HL-60/S4 (cell line): ENCODE measurements around the gene NRXN2.

ENCODE experiments used
- in situ Hi-C: fragments of 300-500 bp; cut with MboI; formaldehyde crosslinking; loops from 2 replicates; pipeline ENCODE4 v1.14.3; 2022; ENCODE audit warnings: low sequenced_read_pairs

NRXN2 gene

DNA sequence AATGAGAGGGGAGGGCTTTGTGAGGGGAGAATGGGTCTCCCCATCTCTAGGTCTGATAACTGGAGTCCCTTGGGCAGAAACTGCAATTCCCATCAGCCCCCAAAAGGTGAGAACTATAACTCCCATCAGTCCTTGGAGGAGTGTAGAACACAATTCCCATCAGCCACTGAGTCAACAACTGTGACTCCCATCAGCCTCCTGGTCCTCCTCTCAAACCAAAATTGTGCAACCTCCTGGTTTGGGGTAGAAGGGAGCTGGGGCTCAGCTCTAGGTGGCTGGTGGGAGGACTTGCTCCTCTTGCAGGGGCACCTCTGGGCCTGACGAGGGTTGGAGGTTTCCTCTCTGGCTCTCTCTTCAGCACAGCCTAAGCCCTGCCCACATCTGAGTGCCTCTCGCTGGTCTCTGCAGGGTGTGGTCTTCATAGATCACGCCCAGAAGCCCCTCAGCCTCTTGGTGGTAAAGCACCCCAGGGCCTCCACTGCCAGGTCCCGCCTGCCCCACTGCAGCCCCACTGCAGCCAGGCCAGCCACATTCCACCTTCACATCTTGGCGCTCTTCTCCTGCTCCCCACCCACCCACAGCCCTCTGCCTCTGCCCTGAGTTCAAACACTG lies 113.5 kb downstream of the NRXN2 start:
- in situ Hi-C loops, result no loop called here

DNA sequence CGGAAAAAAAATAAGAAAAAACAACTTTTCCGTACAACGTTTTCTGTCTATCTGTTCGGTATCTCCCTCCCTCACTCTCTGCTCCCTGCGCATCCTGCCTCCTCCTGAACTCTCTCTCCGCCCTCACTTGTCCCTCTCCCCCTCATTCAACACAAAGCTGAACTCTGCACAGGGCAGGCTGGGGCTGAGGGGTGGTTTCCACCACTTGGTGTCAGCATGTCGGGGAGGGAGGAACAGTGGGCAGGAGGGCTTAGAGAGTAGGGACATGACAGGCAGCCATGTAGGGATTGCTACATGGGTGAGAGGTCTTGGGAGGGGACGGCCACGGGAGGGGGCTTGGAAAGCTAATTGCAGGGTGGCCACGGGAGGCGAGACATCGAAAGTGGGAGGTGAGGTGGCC lies 114.4 kb downstream of the NRXN2 start:
- in situ Hi-C loops, result no loop called here

- in situ Hi-C loops, result no loop called here
These were observed 115.0 kb downstream of the NRXN2 start for GRCh38 chr11:64608046-64608445.

- in situ Hi-C loops, result no loop called here
These were observed 115.5 kb downstream of the NRXN2 start for GRCh38 chr11:64607381-64607985.

DNA sequence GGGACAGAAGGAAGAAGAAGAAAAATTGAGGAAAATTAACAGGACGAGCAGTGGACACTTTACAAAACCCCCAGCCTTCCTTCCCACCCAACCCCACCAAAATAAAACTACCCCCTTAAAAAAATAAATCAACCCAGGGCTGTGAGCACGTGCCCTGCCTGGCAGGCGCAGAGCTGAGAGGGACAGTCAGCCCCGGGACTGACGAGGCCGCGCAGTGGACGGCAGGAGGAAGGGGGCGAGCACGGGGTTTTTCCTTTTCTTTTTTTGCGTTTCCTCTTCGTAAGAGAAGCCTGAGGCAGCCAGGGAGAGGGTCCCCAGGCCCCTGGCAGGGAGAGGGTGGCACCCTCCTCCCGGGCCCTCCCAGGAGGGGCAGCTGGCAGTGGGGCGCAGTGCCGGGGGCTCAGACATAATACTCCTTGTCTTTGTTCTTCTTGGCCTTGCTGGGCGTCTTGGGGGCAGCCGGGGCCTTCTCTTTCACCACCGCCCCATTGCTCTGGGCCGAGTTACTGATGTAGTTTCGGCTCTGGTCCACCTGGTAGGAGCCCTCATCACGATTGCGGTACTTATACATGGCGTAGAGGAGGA lies 116.1 kb downstream of the NRXN2 start:
- in situ Hi-C loops, result no loop called here

- in situ Hi-C loops, result no loop called here
These were observed 117.1 kb downstream of the NRXN2 start for GRCh38 chr11:64605656-64606585.

- in situ Hi-C loops, result no loop called here
These were observed 117.8 kb downstream of the NRXN2 start for GRCh38 chr11:64605244-64605560.

DNA sequence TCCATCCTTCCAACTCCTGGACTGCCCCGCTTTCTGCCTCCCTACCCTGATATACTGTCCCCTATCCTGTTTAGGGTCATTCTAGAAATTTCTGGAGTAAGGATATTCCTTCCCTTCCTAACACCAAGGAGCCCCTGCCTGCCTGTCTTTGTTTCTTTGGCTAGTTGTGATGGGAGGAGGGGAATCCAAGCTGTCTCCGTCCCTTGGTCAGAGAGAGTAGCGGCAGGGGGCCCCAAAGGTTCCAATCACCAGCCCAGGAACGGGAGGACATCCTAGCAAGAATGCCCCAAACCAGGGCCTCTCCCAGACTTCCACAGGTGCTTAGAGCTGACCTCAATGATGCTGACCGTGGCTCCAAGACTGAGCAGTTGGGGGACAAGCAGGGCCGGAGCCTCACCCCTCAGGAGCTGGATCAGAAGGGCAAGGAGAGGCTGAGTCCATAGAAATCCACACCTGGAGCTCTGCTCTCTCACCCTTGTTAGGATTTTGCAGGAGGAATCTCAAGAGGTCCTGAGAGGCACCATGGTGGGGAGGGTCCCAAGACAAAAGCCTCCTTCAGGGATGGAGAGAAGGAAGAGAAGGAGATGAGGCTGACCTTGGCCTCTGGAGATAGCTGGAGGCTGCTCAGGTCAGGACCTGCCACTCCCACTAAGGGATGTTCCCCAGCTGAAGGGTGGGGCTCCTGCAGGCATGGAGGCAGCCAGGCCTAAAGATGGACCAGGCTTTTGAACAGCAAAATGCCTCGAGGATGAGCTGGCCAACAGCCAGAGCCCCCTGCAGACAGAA lies 118.3 kb downstream of the NRXN2 start:
- in situ Hi-C loops, result no loop called here

DNA sequence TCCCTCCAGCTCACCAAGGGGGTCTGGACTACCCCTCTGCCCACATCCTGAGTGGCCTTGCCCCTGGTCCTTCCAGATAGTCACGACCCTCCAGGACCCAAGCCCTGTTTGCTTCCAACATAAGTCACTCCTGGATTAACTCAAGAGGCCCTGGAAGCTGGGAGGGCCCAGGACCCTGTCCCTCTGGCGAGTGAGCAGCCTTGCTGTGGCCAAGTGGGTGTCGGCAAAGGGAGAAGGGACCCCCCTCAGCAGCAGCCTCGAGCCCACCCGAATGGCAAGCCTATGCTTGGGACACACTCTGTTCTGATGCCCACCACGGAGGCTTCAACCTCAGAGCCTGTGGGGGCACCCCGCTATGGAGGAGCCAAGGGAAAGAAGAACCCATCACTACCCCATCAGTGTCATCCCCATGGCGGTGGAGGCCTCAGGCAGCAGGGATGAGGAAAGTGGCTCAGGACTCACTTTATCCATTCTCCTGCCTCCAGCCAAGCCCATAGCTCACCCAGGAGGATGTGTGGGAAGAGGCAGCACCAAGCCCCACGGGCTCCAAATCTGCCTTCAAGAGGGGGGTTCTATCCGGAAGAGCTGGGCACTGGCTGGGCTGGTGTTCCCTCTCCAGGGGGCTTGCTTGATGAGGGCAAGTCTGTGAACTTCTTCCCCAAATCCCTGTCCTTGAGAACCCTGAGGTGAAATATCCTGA lies 119.4 kb downstream of the NRXN2 start:
- in situ Hi-C loops, result no loop called here

DNA sequence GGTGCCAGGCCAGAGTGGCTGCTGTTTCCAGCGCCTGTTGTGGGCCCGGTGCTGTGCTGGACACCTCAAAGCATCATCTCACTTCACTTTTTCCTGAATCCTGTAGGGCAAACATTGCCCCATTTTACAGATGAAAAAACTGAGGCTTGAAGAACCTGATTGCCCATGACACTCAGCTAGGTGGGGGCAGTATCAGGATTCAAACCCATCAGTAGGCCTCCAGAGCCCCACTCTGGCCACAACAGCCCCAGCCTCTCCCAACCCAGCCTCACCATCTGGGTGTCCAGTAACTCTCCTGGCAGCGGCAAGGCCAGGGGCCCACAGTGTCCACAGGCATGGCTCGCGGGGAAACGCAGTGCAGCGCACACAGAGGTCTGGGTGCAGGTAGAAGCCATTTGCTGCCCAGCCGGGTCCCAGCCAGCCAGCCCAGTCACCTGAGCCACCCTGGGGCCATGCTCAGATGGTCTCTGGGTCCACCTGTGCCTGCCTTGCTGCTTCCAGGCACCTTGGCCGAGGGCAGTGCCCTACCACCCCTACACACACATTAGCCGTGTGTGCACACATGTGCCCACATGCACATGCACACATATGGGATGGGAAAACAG lies 120.4 kb downstream of the NRXN2 start:
- in situ Hi-C loops, result no loop called here

- in situ Hi-C loops, result no loop called here
These were observed 121.2 kb downstream of the NRXN2 start for GRCh38 chr11:64601605-64602465.

GRCh38 chr11:64600281-64600992 lies 122.6 kb downstream of the NRXN2 start:
- in situ Hi-C loops, result no loop called here

DNA sequence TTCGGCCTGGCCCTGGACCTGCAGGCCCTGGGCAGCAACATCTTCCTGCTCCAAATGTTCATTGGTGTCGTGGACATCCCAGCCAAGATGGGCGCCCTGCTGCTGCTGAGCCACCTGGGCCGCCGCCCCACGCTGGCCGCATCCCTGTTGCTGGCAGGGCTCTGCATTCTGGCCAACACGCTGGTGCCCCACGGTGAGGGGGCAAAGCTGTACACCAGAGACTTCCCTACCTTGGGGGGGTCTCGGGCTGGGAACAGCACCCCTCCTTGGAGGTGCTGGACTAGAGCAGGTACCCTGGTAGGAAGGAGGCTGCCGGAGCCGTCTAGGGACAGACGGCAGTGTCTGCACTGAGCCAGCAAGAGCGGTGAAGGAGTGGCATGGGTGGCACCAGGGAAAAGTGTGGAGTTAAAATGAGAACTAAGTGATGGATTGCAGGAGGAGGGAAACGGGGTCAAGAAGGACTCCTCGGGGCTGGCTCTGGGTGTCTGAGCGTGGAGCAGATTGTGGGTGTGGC lies 123.2 kb downstream of the NRXN2 start:
- in situ Hi-C loops, result no loop called here

DNA sequence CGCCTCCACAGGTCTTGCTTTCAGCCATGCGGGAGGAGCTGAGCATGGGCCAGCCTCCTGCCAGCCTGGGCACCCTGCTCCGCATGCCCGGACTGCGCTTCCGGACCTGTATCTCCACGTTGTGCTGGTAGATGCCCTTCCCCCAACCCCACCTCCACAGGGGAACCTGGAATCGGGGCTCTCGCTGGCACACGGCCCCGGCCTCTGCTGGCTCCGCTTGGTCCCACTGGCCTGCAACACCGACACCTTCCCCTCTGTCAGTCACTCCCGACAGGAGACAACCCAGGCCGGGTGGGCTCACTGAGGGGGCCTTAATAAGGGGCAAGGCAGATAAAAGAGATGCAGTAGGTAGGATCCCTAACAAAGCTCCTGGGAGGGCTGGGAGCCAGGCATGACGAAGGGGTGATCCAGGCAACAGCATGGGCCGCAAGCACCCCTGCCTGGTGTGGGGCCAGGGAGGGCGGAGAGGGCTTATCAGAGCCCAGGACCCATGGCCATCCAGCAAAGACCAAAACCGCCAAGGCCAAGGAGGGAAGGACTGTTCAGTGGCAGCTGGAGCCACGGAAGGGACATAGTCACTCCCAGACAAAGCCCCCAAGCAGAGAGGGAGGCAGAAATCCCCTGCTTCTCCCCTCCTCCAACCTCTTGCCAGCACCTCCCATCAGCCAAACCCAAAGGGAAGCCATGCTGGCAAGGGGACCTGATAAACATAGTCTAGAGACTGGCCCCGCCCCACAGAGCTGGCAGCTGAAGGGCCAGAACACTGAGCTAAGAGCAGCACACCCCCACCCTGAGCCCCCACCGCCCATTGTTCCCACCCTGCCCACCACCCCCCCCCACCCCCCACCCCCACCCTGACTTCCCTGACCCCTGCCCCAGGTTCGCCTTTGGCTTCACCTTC lies 124.0 kb downstream of the NRXN2 start:
- in situ Hi-C loops, result no loop called here

GRCh38 chr11:64598106-64598796 lies 124.7 kb downstream of the NRXN2 start:
- in situ Hi-C loops, result no loop called here

- in situ Hi-C loops, result no loop called here
These were observed 125.3 kb downstream of the NRXN2 start for GRCh38 chr11:64597671-64598101.
